HG02938 (cell line): ENCODE data around the gene STUM.
A peak's percentile ranks its signal among the peaks of the same experiment; 100 is the strongest.

Experiments used
- ATAC-seq: cut with Tn5 transposase; IDR thresholded peaks from one replicate; pipeline ENCODE4 v1.9.1; 2021; ENCODE audit warnings: mild to moderate bottlenecking, moderate library complexity; ENCODE audit not compliant: unreplicated experiment

STUM gene

DNA sequence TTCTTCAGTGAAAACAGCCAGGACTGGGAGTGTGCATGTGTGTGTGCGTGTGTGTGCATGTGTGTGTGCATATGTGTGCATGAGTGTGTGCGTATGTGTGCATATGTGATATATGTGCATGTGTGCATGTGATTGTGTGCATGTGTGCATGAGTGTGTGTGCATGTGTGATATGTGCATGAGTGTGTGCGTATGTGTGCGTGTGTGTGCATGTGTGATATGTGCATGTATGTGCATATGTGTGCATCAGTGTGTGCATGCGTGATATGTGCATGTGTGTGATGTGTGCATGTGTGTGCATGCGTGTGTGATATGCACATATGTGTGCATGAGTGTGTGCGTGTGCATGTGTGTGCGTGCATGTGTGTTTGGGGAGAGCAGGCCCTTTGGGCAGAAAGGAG lies 100.7 kb downstream of the STUM start:
- ATAC-seq, result no peak

DNA sequence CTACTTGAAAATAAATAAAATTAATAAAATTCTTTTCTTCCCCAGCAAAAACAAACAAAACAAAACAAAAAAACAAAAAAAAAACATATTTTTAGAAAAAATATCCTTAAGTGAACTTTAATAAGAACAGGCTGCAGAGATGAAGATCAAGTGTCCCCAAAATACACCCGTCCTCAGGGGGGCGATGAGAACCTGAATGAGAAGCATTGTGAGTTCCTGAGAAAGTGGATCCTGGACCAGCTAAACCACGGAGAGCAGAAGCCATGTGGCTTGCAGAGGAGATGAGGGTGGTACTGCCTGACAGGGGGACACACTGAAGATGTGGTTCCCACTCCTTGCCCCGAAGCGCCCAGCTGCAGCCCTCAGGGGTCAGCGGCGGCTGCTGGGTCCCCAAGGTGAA lies 101.2 kb downstream of the STUM start:
- no peak for ATAC-seq

DNA sequence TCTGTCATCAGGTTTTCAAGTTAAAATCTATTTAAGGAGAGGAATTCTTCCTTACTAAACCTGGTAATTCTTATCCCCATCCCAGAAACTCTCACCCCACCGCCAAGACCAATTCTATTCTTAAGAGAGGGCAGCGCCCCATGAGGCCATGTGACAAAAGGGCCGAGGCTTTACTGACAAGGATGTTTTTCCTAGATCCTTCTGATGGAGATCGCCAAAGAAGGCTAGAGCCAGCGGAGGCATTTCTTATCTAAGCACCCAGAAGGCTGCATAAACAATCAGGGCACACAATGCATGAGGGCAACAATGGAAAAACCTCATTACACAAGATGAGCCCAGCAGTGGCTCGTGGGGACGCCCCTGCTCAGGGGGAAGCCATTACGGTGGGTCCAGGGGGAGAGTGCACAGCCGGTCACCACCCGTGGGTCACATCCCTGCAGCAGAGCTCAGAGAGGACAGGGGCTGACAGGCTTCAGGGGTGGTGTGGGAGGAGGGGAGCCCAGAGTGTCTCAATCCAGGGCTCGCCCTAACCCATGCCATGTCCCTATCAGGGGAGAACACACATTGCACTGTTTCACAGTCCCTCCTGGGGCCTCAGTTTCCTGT lies 101.8 kb downstream of the STUM start:
- ATAC-seq, result no peak

DNA sequence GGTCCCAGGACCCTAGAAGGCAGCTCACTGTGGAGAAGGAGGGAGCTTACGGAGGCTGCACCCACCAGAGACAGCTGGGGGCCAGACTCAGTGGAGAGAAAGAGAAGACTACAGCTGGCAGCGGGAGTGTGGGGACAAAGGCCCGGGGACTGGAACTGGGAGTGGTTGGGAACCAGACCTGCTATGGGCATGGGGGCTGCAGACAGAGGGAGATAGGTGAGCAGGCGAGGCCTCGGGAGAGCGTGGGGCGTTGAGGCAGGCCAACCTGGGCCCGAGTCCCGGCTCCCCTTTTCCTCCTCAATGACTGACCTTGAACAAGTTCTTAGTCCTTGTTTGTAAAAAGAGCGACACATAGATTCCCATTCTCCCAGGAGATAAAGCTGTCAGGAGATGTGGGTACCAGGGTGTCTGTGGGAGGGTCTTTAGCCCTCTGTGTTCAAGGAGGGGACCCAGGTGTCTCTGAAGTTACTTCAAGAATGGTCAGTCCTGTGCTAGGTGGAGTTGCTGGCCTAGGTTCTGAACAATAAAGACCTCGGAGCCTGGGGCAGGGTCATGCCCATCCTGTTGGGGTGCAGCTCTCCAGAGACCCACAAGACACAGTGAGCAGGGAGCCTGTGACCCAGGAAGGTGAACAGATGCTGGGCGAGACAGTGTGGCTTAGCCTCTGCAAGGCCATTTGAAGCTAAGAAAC lies 102.6 kb downstream of the STUM start:
- ATAC-seq, result no peak

DNA sequence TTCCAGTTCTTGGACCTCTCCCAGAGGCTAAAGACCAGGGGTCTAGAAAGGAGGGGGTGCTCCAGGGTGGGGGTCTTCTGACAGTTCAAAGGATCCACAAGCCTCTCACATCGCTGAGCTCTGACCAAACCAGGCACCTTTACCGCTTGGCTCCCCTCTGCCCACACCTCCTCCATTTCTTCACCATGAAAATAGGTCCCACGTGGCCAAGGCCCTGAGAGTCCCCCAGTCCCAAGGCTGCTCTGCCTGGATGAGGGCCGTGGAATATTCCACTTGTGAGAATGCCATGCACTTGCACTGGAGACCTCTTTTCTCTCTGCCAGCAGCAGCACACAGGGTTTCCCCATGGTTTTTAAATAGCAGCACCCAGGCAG lies 103.2 kb downstream of the STUM start:
- no peak for ATAC-seq

DNA sequence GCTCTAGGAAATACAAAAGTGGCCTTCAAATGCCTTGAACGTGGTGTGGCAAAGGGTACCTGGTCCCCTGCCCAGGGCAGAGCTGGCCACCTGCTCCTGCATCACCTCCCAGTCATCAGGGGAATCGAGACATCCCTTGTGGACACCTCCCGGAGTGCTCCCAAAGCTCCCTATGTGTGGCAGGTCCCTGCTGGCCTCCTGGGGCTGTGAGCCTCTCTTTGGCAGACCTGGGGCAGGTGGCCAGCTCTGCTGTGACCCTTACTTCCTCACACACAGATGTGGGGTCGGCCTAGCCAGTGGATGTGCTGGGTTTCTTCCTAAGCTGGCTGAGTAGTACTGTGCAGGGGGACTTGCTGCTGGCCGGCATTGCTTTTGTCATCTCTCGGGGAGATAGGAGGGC lies 104.0 kb downstream of the STUM start:
- ATAC-seq, result no peak

DNA sequence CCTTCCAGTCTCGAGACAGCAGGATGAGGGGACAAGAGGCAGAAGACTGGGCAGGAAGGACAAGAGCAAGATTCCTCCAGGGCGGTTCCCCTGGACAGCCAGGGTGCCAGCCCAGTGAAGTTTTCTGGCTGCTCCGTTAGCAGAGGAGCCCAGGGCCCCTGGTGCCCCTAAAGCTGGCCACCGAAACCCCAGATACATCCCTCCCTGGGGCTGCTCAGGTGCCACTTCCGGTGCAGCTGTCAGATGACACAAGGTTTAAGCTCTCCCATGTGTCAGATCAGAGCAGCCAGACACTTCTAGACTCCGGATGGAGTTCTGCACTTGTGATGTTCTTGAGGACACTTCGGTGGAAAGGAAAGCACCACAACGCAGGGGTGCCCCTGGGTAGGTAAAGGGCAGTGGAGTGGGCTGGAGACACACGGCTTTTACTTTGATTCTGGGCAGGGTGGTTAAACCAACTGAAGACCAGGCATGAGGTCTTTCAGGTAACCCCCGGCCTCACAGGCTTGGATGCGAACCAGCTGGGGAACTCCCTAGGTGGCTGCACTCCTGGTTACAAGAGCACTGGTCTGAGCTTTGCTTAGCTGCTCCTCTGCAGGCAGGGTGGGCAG lies 104.9 kb downstream of the STUM start:
- ATAC-seq, result peak; percentile 72

DNA sequence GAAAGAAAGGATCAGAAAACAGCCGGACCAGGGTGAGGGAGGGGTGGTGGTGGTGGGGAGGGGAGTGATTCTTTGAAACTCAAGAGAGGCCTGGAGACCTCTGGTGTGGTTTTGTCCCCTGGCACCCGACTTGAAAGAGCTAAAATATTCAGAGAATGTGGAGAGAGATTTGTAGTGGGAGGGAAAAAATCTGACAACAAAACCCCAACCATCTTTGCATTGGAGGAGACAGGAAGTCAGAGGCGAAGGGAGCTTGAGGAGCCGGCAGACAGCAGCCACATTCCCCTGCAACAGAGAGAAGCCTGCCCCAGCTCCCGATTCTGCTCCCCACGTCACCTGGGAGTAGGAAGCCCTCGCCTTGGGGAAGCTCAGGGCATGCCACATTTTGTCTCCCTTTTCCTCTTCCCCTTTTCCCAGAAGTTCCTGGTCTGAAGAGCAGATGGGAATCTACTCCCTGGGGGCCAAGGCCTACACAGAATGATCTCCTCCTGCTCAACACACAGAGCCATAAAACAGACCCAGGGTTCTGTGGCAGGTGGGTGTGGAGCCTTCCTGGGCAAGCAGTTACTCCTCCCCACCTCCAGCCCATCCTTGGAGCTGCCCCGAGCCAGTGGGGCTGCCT lies 105.6 kb downstream of the STUM start:
- ATAC-seq, result no peak

DNA sequence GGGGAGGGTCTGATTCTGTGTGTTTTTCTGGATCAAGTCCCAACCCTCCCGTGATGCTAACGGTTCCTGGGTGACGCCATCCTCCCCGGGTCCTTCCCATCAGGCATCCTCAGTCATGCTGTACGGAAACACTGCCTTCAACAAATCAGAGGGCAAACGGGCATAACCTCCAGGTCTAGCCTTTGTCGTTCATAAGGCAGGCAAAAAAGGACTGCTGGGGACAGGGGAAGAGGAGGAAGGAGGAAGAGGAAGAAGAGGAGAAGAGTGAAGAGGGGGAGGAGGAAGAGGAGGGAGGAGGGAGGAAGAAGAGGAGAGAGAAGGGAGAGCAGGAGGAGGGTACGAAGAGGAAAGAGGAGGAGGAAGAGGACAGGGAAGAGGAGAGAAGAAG lies 106.1 kb downstream of the STUM start:
- no peak for ATAC-seq

DNA sequence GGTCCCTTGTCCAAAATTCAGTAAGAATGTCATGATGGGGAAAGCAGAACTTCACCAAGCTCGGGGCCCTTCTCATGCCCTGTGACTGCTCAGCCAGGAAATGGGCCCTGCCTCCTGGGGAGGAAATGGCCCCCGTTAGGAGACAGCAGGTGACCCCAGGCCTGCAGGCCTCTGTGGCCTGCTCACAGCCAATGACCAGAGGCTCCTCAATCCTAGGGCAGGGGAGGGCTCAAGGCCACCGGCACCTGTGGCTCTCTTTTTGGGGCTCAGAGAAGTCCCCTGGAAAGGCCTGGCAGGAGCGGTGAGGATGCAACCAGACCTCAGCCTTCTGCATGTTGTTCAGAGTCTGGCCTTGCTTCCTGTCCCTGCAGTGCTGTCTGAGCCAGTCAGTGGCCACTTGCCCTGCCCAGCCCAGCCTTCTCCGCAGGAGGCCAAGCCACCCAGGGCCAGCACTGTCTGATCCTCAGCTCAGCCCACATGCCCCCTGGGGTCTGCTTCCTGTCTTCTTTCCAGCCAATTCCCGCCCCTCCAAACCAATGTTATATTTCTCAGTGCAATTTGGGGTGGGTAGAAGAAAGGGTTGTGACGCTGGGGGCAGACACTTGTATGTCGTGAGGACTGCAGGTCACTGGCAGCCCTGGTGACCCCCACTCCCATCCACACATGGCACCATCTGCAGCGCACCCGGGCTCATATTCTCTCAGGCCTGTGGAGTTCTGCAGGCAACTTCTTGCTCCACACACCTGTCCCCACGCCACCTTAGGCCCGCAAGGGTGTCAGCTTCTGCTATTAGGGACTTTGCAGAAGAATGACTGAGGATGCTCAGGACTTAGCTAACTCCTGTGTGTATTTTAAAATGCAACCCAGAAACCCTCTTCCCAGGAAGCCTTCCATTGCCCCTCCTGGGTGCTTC lies 106.9 kb downstream of the STUM start:
- ATAC-seq, result no peak

DNA sequence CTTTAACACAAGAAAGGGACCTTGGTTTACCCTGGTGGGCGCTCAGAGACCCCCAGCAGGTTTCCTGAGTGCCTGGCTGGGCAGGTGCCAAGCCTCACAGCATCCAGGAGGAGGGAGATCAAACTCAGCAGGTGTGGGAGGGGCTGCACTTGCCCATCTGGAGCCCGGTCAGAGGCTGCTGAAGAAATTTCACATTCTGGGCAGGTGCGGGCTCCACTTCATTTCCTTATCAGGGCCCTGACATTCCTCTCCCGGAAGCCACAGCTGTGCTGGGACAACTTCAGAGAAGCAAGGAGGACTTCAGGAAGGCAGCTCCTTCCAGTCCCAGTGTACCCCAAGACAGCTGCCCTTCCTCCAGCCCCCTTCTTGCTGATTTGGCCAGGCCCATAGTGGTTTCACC lies 107.6 kb downstream of the STUM start:
- no peak for ATAC-seq

DNA sequence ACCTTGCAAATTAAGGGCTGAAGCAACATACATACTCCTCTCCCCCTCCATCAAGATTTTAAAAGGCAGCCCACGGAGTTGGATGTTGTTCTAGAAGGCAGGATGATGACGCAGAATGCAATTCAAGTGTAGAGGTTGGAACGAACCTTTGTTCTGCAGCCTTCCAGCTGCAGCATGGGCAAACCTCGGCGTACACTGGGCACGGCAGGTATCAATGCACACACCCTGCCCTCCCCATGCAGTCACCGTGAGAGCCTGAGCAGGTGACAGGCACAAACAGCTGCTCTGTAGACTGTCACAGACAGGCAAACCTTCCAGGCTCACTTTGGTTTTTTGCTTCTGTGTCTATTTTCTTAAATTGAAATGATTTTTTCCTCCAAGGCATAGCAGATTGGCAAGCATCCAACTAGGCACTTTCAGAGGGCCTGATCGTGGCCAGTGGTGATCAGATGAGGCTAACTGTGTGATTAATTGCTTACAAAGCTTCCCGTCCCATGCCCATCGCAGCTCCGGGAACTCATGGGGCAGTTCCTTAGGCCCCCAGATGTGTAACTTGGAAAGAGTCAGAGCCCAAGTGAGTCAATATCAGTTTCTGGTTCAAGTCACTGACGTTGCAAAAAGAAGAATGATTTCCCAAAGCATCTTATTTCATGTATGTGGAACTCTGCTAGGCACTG lies 108.2 kb downstream of the STUM start:
- ATAC-seq, result no peak

DNA sequence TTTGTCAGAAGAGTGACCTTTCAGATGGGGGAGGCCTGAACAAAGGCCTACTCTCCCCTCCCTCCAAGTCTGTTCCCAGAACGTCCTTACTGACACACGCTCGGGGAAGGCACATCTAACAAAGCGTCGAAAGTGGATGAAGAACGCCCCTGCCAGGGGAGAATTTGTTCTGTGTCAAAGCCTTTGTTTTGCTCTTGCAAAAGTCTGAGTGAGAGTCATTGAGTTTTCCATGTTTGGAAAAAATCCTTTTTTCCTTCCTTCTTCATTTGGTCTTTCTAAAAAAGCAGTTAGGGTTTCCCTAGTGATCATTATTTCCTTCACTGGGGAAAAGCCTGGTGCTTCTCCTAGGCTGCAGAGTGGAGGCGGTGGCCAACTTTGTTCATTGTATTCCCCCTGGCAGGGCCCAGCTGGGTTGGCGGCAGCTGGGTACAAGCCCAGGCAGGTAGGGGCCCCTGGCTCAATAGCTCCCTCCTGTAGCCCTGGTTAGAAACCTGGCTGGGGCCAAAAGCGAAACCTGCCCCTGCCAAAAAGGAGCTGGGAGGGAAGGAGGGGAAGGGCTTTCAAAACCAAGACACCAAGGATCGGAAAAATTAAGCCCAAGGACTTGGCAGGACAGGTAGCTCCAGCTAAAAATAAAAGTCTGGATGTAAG lies 109.5 kb downstream of the STUM start:
- ATAC-seq, result no peak

DNA sequence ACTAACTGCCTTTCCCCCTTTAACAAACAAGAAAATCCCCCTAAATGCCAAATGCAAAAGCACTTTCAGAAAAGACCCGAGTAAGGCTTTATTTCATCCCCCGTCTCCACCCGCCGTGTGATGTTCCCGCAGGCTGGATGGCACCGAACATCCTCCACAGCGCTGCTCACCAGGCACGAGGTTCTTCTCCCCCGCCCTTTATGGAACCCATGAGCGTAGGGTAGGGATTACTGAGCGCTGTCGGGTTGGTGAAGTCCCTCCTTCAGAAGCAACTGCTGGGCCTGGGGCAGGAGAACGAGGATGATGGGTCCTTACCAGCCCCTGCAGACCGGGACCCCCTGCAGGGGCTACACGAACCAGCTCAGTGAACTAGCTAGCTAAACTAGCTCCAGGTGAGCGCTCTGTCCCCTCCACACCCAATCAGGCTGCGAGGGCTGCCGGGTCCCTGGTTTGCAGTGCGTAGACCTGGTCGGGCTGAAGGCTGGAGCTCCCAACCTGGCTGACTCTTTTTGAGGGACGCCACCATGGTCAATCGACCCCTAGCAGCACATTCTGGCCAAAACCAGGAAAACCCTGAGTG lies 110.1 kb downstream of the STUM start:
- ATAC-seq, result no peak
